CD14-positive monocyte (primary cell): ENCODE data around the gene MCC. TPM values are rescaled to one million over a fixed set of nuclear protein-coding genes. Genes with fewer than 3 reads are reported as not detected.

Source experiments
- DNase-seq, 3 donors: peaks; one replicate each; pipeline ENCODE4 v3.0.0-alpha.2; 2011 to 2022
- H2AFZ ChIP-seq: 2 replicates; pipeline ENCODE4 v1.6.0; 2012; ENCODE audit warnings: mild to moderate bottlenecking, low read depth, low read length, inconsistent platforms; ENCODE audit not compliant: insufficient read depth, poor library complexity, severe bottlenecking
- H3K27ac ChIP-seq, 2 donors: 1 replicate in 1 of 2; 2 replicates in 1 of 2; pipeline ENCODE4 v1.5.1; 2012 to 2013; ENCODE audit warnings: low read length in 2 of 2, control low read depth in 1 of 2, inconsistent platforms in 1 of 2, low read depth in 1 of 2, mild to moderate bottlenecking in 1 of 2
- H3K27me3 ChIP-seq, 2 donors: one replicate each; pipeline versions ENCODE4 v1.6.0 to v1.6.1; 2011 to 2013; ENCODE audit warnings: low read length in 2 of 2; ENCODE audit not compliant: control insufficient read depth in 2 of 2, insufficient read depth in 2 of 2
- H3K36me3 ChIP-seq, 2 donors: replicated peaks in 1 of 2; 1 replicate in 1 of 2; 2 replicates in 1 of 2; pipeline versions ENCODE4 v1.5.1 to v1.6.1; 2012 to 2013; ENCODE audit warnings: low read length in 2 of 2, control low read depth in 1 of 2, inconsistent platforms in 1 of 2, mild to moderate bottlenecking in 1 of 2; ENCODE audit not compliant: insufficient read depth in 2 of 2, control insufficient read depth in 1 of 2
- H3K4me1 ChIP-seq, 2 donors: 1 replicate in 1 of 2; 2 replicates in 1 of 2; pipeline versions ENCODE4 v1.5.1 to v1.6.1; 2012 to 2013; ENCODE audit warnings: low read length in 2 of 2, control low read depth in 1 of 2, inconsistent platforms in 1 of 2, mild to moderate bottlenecking in 1 of 2, moderate library complexity in 1 of 2; ENCODE audit not compliant: insufficient read depth in 2 of 2, control insufficient read depth in 1 of 2
- H3K4me2 ChIP-seq: replicated peaks from 2 replicates; pipeline ENCODE3; 2012; ENCODE audit warnings: low read length, moderate library complexity, mild to moderate bottlenecking; ENCODE audit not compliant: poor library complexity, severe bottlenecking; ENCODE audit errors: extremely low read depth
- H3K4me3 ChIP-seq, 3 experiments: fragments of 200-600 bp in 1 of 3; sonication (generic) in 1 of 3; replicated peaks in 1 of 3; 1 replicate in 2 of 3; 2 replicates in 1 of 3; pipeline ENCODE4 v1.5.1; 2011 to 2013; ENCODE audit warnings: low read length in 3 of 3, mild to moderate bottlenecking in 3 of 3, control low read depth in 2 of 3, low read depth in 2 of 3, inconsistent platforms in 1 of 3, moderate library complexity in 1 of 3
- H3K79me2 ChIP-seq: 2 replicates; pipeline ENCODE4 v1.6.0; 2012; ENCODE audit warnings: mild to moderate bottlenecking, control low read depth, inconsistent platforms, low read length, moderate library complexity; ENCODE audit not compliant: insufficient read depth
- H3K9ac ChIP-seq: 2 replicates; pipeline ENCODE4 v1.6.0; 2017; ENCODE audit warnings: low read length, mild to moderate bottlenecking; ENCODE audit not compliant: insufficient read depth, poor library complexity, severe bottlenecking
- H3K9me3 ChIP-seq, 2 donors: replicated peaks in 1 of 2; 1 replicate in 1 of 2; 2 replicates in 1 of 2; pipeline versions ENCODE4 v1.5.1 to v1.6.1; 2012 to 2013; ENCODE audit warnings: low read length in 2 of 2, control low read depth in 1 of 2; ENCODE audit not compliant: control insufficient read depth in 1 of 2, insufficient read depth in 1 of 2
- H4K20me1 ChIP-seq: 2 replicates; pipeline ENCODE4 v1.6.0; 2012; ENCODE audit warnings: mild to moderate bottlenecking, low read length, control low read depth, moderate library complexity; ENCODE audit not compliant: insufficient read depth
- H3K27ac Mint-ChIP-seq, 7 donors: one replicate each; pipeline ENCODE4 v1.8.0; 2020; ENCODE audit warnings: mild to moderate bottlenecking in 7 of 7, mixed read lengths in 7 of 7, moderate library complexity in 6 of 7, inconsistent platforms in 2 of 7
- H3K27me3 Mint-ChIP-seq, 3 donors: one replicate each; pipeline ENCODE4 v1.8.0; 2021 to 2022; ENCODE audit warnings: low read depth in 3 of 3, mild to moderate bottlenecking in 3 of 3, mixed read lengths in 3 of 3, moderate library complexity in 3 of 3, inconsistent platforms in 1 of 3
- H3K36me3 Mint-ChIP-seq, 2 donors: one replicate each; pipeline ENCODE4 v1.8.0; 2020; ENCODE audit warnings: mixed read lengths in 2 of 2, inconsistent platforms in 1 of 2, mild to moderate bottlenecking in 1 of 2
- H3K4me1 Mint-ChIP-seq: one replicate; pipeline ENCODE4 v1.8.0; 2020; ENCODE audit warnings: mild to moderate bottlenecking, mixed read lengths
- H3K4me3 Mint-ChIP-seq, 2 donors: one replicate each; pipeline ENCODE4 v1.8.0; 2020; ENCODE audit warnings: mild to moderate bottlenecking in 2 of 2, mixed read lengths in 2 of 2, moderate library complexity in 1 of 2
- H3K9me3 Mint-ChIP-seq, 7 donors: one replicate each; pipeline ENCODE4 v1.8.0; 2020 to 2022; ENCODE audit warnings: mixed read lengths in 7 of 7, mild to moderate bottlenecking in 6 of 7, moderate library complexity in 6 of 7, inconsistent platforms in 2 of 7
- WGBS: methylation state at CpG from one replicate; pipeline ENCODE4 v1.1.5; 2013; ENCODE audit warnings: missing lambda C conversion rate; ENCODE audit not compliant: insufficient coverage; 5-methylcytosine and 5-hydroxymethylcytosine counted together
- intact Hi-C, 2 donors: fragments of 100-400 bp; cut with micrococcal nuclease; formaldehyde crosslinking; loops; one replicate each; pipeline versions ENCODE4 v1.15.0 to v1.15.1; 2023
- polyA plus RNA-seq, 3 donors: library from polyadenylated mRNA; depleted of rRNA in 1 of 3; unstranded in 2 of 3; stranded (reverse) in 1 of 3; fragments of 300-500 nt in 2 of 3; fragments of >200 nt in 1 of 3; fragmentation: Illumina TruSeq in 2 of 3; gene quantifications; 1 replicate in 2 of 3; 2 replicates in 1 of 3; pipeline ENCODE4 v1.2.3, GENCODE V29; 2012 to 2021
- TF ChIP-seq, protein P1 (sequence below): fragments of 200-600 bp; IDR thresholded peaks from one replicate; pipeline ENCODE4 v1.8.0; 2022; ENCODE audit warnings: antibody characterized with exemption, mild to moderate bottlenecking

MCC gene
- polyA plus RNA-seq, 3 donors: 0.09 TPM; not detected in 2

DNA sequence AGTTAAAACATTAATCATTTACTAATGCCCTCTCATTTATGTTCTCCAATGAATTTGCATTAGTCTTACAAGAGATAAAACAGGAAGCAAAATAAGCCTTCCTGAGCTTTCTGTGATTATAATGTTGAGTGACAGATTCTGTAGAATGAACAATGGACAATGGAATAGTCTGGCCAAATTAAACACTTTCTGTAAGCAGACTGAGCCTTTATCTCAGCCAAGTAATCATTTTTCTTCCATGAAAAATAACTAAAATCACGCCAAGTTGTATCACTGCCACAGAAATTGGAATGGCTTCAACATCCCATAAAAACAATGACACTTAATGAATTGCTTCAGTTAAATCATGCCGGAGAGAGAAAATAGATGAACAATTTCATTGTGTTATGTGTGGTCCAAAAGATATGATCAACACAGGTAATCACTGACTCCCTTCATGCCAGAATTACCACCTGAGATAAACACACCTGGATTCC is 116.5 kb downstream of the MCC start:
- Histone ChIP-seq H3K79me2 (no peaks in the 10 kb centered on the region), H3K9ac (no peak overlapping the region), H3K4me1 (no peaks in the 10 kb centered on the region), H4K20me1 (no peaks in the 10 kb centered on the region), H3K4me2 (no peak overlapping the region), H3K4me3 (no peak overlapping the region), H3K36me3 (no peaks in the 10 kb centered on the region), H2AFZ (no peak overlapping the region), H3K9me3 (peaks cover 0 to 2% of the 10 kb centered on the region in 2 donors), H3K27ac (no peak overlapping the region), H3K27me3 (peaks cover 40 to 63% of the 10 kb centered on the region in 2 donors)
- Mint-ChIP-seq H3K27ac (no peak overlapping the region), H3K27me3 (peaks cover 28 to 70% (median 44%) of the 10 kb centered on the region in 3 donors), H3K36me3 (no peaks in the 10 kb centered on the region), H3K9me3 (peaks cover 0 to 3% (median 0%) of the 10 kb centered on the region in 7 donors), H3K4me1 (no peaks in the 10 kb centered on the region), H3K4me3 (peak overlapping the region in 1 of 2 donors; percentile 43)
- no CpG with 5 or more reads among the region's 2 CpGs for WGBS
- no peak for DNase-seq
- intact Hi-C loops: no loop called here
- TF ChIP-seq, protein P1, sequence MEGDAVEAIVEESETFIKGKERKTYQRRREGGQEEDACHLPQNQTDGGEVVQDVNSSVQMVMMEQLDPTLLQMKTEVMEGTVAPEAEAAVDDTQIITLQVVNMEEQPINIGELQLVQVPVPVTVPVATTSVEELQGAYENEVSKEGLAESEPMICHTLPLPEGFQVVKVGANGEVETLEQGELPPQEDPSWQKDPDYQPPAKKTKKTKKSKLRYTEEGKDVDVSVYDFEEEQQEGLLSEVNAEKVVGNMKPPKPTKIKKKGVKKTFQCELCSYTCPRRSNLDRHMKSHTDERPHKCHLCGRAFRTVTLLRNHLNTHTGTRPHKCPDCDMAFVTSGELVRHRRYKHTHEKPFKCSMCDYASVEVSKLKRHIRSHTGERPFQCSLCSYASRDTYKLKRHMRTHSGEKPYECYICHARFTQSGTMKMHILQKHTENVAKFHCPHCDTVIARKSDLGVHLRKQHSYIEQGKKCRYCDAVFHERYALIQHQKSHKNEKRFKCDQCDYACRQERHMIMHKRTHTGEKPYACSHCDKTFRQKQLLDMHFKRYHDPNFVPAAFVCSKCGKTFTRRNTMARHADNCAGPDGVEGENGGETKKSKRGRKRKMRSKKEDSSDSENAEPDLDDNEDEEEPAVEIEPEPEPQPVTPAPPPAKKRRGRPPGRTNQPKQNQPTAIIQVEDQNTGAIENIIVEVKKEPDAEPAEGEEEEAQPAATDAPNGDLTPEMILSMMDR: no peak

- no peaks in the 10 kb centered on the region for H3K36me3 Mint-ChIP-seq
- Histone ChIP-seq H3K27ac (no peak overlapping the region), H3K4me3 (no peak overlapping the region), H2AFZ (no peak overlapping the region), H3K4me1 (no peaks in the 10 kb centered on the region), H3K9ac (no peak overlapping the region), H3K27me3 (peaks cover 21 to 42% of the 10 kb centered on the region in 2 donors), H3K79me2 (no peaks in the 10 kb centered on the region), H3K9me3 (peaks cover 14 to 15% of the 10 kb centered on the region in 2 donors), H3K36me3 (no peaks in the 10 kb centered on the region), H4K20me1 (no peaks in the 10 kb centered on the region), H3K4me2 (no peak overlapping the region)
- H3K27ac Mint-ChIP-seq: no peak overlapping the region
- intact Hi-C loops: no loop called here
- peaks cover 12 to 48% (median 19%) of the 10 kb centered on the region in 3 donors for H3K27me3 Mint-ChIP-seq
- no peak for DNase-seq
- TF ChIP-seq, protein P1: no peak
- peaks cover 0 to 28% (median 16%) of the 10 kb centered on the region in 7 donors for H3K9me3 Mint-ChIP-seq
- H3K4me1 Mint-ChIP-seq: no peaks in the 10 kb centered on the region
- WGBS: no CpG with 5 or more reads among the region's 1 CpG
- no peak overlapping the region for H3K4me3 Mint-ChIP-seq
Measured at GRCh38 chr5:113367586-113367985, 120.7 kb downstream of the MCC start.
